ENCODE measurements around the gene VWA3A.

DNA sequence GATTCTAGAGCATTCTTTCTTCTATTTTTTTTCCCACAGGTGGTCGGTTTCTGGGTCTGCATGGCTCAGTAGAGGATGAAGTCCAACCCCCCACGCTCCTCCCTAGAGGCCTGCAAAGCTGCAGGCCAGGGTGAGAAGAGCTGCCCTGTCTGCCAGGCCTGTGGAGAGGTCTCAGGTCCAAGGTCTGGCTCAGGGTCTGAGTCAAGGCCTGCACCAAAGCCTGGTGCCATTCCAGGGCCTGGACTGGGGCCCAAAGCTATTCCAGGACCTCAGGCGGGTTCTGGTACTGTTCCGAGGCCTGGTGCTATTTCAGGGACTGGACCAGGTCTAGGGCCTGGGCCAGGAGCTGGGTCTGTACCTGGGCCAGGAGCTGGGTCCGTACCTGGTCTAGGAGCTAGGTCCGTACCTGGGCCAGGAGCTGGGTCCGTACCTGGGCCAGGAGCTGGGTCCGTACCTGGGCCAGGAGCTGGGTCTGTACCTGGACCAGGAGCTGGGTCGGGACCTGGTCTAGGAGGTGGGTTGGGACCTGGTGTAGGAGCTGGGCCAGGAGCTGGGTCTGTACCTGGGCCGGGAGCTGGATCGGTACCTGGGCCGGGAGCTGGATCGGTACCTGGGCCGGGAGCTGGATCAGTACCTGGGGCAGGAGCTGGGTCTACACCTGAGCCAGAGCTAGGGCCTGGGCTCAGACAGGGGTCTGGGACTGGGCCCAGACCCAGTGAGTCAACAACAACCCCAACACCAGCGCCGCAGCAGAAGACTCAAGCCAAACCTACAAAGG lies 73.4 kb downstream of the VWA3A start:
- TF ChIP-seq POLR2A (IDR thresholded peaks at IDR 0.05; ENCODE audit: low read length) (no peak), GATA1 (IDR thresholded peaks at IDR 0.05; ENCODE audit: low read depth, low read length) (no peak)

All from erythroblast (primary cell).